Effector memory CD4-positive, alpha-beta T cell (primary cell): Measurements from ENCODE around the gene GMPR2.

ENCODE experiments used
- DNase-seq, 3 donors: peaks; one replicate each; pipeline ENCODE4 v3.0.0-alpha.2; 2020
- H3K27ac ChIP-seq: 2 replicates; pipeline ENCODE4 v1.7.0; 2013; ENCODE audit warnings: mild to moderate bottlenecking, low read length, moderate library complexity; ENCODE audit not compliant: insufficient read depth, poor library complexity, severe bottlenecking
- H3K27me3 ChIP-seq: replicated peaks from 2 replicates; pipeline ENCODE4 v1.7.0; 2013; ENCODE audit warnings: mild to moderate bottlenecking, low read length; ENCODE audit not compliant: insufficient read depth, control insufficient read depth, poor library complexity, severe bottlenecking
- H3K36me3 ChIP-seq: 2 replicates; pipeline ENCODE4 v1.7.0; 2013; ENCODE audit warnings: mild to moderate bottlenecking, low read length, moderate library complexity; ENCODE audit not compliant: control insufficient read depth, insufficient read depth
- H3K4me1 ChIP-seq: 2 replicates; pipeline ENCODE4 v1.7.0; 2013; ENCODE audit warnings: low read length, mild to moderate bottlenecking; ENCODE audit not compliant: control insufficient read depth, insufficient read depth, poor library complexity, severe bottlenecking
- H3K4me3 ChIP-seq: 2 replicates; pipeline ENCODE4 v1.7.0; 2013; ENCODE audit warnings: low read length, low read depth, mild to moderate bottlenecking; ENCODE audit not compliant: insufficient read depth, poor library complexity, severe bottlenecking
- H3K9me3 ChIP-seq: 2 replicates; pipeline ENCODE4 v1.7.0; 2013; ENCODE audit warnings: mild to moderate bottlenecking, low read length, moderate library complexity; ENCODE audit not compliant: control insufficient read depth

Gene GMPR2

GRCh38 chr14:24251880-24252288 is 19.2 kb downstream of the GMPR2 start:
- H3K36me3 ChIP-seq: peaks cover 5% of the 10 kb centered on the region

GRCh38 chr14:24252289-24253124 is 19.8 kb downstream of the GMPR2 start:
- Histone ChIP-seq H3K4me1 (no peaks in the 10 kb centered on the region), H3K9me3 (no peaks in the 10 kb centered on the region), H3K27me3 (no peaks in the 10 kb centered on the region), H3K4me3 (no peak overlapping the region), H3K36me3 (peaks cover 5% of the 10 kb centered on the region), H3K27ac (no peak overlapping the region)
- no peak for DNase-seq

More at GRCh38 chr14:24251880-24252288, 19.2 kb downstream of the GMPR2 start:
- Histone ChIP-seq H3K9me3 (no peaks in the 10 kb centered on the region), H3K27ac (no peak overlapping the region), H3K4me3 (no peak overlapping the region), H3K4me1 (no peaks in the 10 kb centered on the region), H3K27me3 (no peaks in the 10 kb centered on the region)
- DNase-seq: no peak

- no peaks in the 10 kb centered on the region for H3K4me1 ChIP-seq
- H3K27ac ChIP-seq: no peak overlapping the region
- peaks cover 5% of the 10 kb centered on the region for H3K36me3 ChIP-seq
- no peaks in the 10 kb centered on the region for H3K27me3 ChIP-seq
- DNase-seq: no peak
- no peak overlapping the region for H3K4me3 ChIP-seq
- H3K9me3 ChIP-seq: no peaks in the 10 kb centered on the region
Observed at GRCh38 chr14:24253936-24254335, 21.2 kb downstream of the GMPR2 start.

GRCh38 chr14:24254630-24255392 is 22.1 kb downstream of the GMPR2 start:
- H3K4me3 ChIP-seq: no peak overlapping the region
- H3K36me3 ChIP-seq: peaks cover 8% of the 10 kb centered on the region

GRCh38 chr14:24255438-24255837 is 22.7 kb downstream of the GMPR2 start:
- H3K9me3 ChIP-seq: no peaks in the 10 kb centered on the region
- no peak overlapping the region for H3K4me3 ChIP-seq

More at GRCh38 chr14:24254630-24255392, 22.1 kb downstream of the GMPR2 start:
- H3K27me3 ChIP-seq: no peaks in the 10 kb centered on the region
- DNase-seq: no peak
- no peaks in the 10 kb centered on the region for H3K4me1 ChIP-seq
- no peak overlapping the region for H3K27ac ChIP-seq
- no peaks in the 10 kb centered on the region for H3K9me3 ChIP-seq

DNA sequence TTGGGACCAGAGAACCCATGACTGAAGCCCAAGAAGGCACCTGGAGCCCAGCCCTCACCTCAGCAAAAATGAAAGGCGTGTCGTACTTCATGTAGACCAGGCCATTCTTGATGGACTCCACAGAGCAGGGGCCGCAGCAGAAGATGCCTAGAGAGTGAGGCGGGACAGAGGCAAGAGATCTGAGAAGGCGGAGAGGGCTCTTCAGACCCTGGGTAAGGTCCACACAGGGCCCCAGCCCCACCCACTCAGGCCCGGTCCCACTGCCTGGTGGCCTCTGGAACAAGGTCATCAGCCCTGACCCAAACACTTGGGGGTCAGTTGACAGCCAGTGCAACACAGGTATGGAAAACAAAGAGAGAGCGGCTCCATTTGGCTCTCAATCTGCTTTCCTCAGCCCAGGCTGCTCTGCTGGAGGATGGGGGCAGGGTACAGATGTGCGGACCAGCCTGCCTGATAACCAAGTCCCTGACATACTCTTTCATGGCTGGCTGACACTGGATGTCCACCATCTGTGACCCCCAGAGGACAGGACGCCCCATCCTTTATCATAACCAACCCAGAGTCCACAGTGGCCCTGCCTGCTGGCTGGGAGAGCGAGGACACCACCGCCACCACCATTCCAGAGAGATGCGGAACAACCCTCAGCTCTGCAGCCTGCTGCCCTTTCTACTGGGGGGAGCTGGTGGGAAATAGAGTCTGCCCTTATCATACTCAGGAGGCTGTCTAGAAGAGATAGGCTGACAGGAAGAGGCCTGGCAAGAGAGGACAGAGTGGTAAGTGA is 23.4 kb downstream of the GMPR2 start:
- Histone ChIP-seq H3K27me3 (no peaks in the 10 kb centered on the region), H3K36me3 (peaks cover 8% of the 10 kb centered on the region), H3K4me1 (no peaks in the 10 kb centered on the region), H3K4me3 (no peak overlapping the region), H3K27ac (no peak overlapping the region), H3K9me3 (no peaks in the 10 kb centered on the region)
- no peak for DNase-seq

More at GRCh38 chr14:24255438-24255837, 22.7 kb downstream of the GMPR2 start:
- Histone ChIP-seq H3K36me3 (peaks cover 8% of the 10 kb centered on the region), H3K27ac (no peak overlapping the region), H3K27me3 (no peaks in the 10 kb centered on the region), H3K4me1 (no peaks in the 10 kb centered on the region)
- no peak for DNase-seq

DNA sequence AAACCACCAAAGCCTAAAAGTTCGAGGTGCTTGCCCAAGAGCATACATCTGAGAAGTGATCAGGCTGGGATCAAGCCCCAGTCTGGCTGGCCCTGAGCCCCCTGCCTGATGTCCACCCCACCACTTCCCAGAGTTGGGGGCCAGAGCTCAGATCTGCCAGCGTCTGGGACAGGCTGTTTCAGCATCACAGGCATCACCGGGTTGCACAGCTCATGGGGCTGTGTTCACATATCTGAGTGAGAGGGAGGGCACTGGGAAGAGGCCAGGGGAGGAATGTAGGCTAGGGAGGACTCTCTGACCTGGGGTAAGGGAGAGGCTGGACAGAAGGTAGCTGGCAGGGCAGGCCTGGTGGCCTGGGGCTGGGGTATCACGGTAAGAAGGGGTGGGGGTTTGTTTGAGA is 24.2 kb downstream of the GMPR2 start:
- Histone ChIP-seq H3K9me3 (no peaks in the 10 kb centered on the region), H3K36me3 (peaks cover 8% of the 10 kb centered on the region), H3K27me3 (no peaks in the 10 kb centered on the region), H3K4me3 (no peak overlapping the region), H3K4me1 (no peaks in the 10 kb centered on the region), H3K27ac (no peak overlapping the region)
- DNase-seq: no peak

GRCh38 chr14:24258119-24258518 is 25.4 kb downstream of the GMPR2 start:
- Histone ChIP-seq H3K36me3 (peaks cover 8% of the 10 kb centered on the region), H3K27ac (no peak overlapping the region), H3K9me3 (no peaks in the 10 kb centered on the region), H3K4me3 (no peak overlapping the region), H3K27me3 (no peaks in the 10 kb centered on the region), H3K4me1 (no peaks in the 10 kb centered on the region)
- no peak for DNase-seq

DNA sequence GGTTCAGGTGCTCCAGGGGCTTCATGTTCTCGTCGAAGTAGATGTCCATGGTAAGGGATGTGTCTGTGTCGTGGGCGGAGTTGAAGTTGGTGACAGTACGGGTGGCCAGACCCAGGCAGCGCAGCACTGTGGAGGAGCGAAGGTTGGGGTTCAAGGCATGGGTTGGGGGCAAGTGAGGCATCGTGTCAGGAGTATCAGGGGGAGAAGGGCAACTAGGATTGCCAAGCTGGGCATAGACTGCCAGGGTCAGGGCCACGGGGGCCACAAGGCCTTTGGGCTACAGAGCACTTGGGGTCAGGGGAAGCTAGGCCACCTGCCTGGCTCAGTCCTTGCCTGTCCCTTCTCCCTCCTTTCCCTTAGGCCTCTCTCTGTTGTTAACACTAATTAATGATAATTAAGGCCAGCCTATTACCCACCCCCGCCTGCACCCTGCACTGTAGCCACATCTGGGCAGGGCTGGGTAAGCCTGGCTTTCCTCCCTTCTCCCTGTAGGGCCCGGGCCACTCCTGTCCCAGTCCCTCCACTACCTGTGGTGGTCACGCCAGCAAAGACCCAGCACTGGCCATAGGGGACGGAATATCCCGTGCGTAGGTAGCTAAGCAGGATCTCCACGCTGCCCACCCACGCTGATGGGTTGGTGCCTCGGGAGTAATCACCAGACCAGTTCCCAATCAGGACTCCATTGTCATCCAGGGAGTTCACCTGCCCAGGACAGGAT is 26.0 kb downstream of the GMPR2 start:
- no peak overlapping the region for H3K4me3 ChIP-seq
- no peaks in the 10 kb centered on the region for H3K9me3 ChIP-seq
- no peak overlapping the region for H3K27ac ChIP-seq
- peaks cover 8% of the 10 kb centered on the region for H3K36me3 ChIP-seq
- DNase-seq: no peak
- H3K4me1 ChIP-seq: no peaks in the 10 kb centered on the region
- H3K27me3 ChIP-seq: no peaks in the 10 kb centered on the region
